ENCODE results near the gene TMTC1.

DNA sequence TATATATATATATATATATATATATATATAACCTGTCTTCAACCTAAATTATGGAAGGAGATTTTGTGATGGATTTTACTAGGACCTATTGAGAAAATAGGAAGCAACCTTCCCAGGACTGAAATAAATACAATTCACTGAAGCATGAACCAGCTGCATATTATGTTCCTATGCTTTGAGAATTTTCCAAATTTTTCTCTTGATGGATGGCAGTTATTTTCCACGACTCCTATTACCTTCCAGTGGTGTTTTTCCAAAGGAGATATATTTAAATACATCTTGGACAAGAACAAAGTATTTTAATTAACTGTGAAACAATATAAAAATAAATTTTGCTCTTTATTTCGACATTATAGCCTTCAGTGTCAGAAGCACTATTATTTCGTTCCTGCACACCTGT lies 87.9 kb downstream of the TMTC1 start:
- TF ChIP-seq, protein P1, sequence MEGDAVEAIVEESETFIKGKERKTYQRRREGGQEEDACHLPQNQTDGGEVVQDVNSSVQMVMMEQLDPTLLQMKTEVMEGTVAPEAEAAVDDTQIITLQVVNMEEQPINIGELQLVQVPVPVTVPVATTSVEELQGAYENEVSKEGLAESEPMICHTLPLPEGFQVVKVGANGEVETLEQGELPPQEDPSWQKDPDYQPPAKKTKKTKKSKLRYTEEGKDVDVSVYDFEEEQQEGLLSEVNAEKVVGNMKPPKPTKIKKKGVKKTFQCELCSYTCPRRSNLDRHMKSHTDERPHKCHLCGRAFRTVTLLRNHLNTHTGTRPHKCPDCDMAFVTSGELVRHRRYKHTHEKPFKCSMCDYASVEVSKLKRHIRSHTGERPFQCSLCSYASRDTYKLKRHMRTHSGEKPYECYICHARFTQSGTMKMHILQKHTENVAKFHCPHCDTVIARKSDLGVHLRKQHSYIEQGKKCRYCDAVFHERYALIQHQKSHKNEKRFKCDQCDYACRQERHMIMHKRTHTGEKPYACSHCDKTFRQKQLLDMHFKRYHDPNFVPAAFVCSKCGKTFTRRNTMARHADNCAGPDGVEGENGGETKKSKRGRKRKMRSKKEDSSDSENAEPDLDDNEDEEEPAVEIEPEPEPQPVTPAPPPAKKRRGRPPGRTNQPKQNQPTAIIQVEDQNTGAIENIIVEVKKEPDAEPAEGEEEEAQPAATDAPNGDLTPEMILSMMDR (IDR thresholded peaks at IDR 0.05): no peak
- no peak for TF ChIP-seq EZH2 (IDR thresholded peaks at IDR 0.05; ENCODE audit: borderline replicate concordance, insufficient read depth, low read depth, low read length, poor library complexity, severe bottlenecking)

Measured in B cell (primary cell).